ENCODE data around the gene MIEF1. TPM values are rescaled to one million over a fixed set of nuclear protein-coding genes. Genes with fewer than 3 reads are reported as not detected.

Gene MIEF1
- total RNA-seq, 1 donor from 2014 or later, result 23.0 TPM

- TF ChIP-seq, protein P1, sequence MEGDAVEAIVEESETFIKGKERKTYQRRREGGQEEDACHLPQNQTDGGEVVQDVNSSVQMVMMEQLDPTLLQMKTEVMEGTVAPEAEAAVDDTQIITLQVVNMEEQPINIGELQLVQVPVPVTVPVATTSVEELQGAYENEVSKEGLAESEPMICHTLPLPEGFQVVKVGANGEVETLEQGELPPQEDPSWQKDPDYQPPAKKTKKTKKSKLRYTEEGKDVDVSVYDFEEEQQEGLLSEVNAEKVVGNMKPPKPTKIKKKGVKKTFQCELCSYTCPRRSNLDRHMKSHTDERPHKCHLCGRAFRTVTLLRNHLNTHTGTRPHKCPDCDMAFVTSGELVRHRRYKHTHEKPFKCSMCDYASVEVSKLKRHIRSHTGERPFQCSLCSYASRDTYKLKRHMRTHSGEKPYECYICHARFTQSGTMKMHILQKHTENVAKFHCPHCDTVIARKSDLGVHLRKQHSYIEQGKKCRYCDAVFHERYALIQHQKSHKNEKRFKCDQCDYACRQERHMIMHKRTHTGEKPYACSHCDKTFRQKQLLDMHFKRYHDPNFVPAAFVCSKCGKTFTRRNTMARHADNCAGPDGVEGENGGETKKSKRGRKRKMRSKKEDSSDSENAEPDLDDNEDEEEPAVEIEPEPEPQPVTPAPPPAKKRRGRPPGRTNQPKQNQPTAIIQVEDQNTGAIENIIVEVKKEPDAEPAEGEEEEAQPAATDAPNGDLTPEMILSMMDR (IDR thresholded peaks at IDR 0.05), result no peak
- H3K36me3 Mint-ChIP-seq (ENCODE audit: low read depth), result peaks cover 3% of the 10 kb centered on the region
- no peak overlapping the region for H3K27ac Mint-ChIP-seq (ENCODE audit: unreplicated experiment)
- no peaks in the 10 kb centered on the region for H3K9me3 Mint-ChIP-seq (ENCODE audit: low read depth)
- H3K4me1 Mint-ChIP-seq (ENCODE audit: low read depth), result no peaks in the 10 kb centered on the region
- no peaks in the 10 kb centered on the region for H3K27me3 Mint-ChIP-seq (ENCODE audit: low read depth)
- no peak for DNase-seq (ENCODE audit: low spot score)
- H3K4me3 Mint-ChIP-seq (ENCODE audit: unreplicated experiment), result no peak overlapping the region
Observed at GRCh38 chr22:39487826-39488520, 14.1 kb upstream of the MIEF1 start.

DNA sequence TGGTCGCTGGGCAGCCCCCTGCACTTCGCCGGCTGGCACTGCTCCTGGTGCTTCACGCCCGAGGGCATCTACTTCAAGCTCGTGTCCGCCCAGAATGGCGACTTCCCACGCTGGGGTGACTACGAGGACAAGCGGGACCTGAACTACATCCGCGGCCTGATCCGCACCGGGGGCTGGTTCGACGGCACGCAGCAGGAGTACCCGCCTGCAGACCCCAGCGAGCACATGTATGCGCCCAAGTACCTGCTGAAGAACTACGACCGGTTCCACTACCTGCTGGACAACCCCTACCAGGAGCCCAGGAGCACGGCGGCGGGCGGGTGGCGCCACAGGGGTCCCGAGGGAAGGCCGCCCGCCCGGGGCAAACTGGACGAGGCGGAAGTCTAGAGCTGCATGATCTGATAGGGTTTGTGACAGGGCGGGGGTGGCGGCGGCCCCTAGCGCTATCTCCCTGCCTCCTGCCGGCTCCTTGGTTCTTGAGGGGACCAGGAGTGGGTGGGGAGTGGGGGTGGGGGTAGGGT is 13.5 kb upstream of the MIEF1 start:
- Mint-ChIP-seq H3K9me3 (ENCODE audit: low read depth) (no peaks in the 10 kb centered on the region), H3K27ac (ENCODE audit: unreplicated experiment) (no peak overlapping the region), H3K36me3 (ENCODE audit: low read depth) (peaks cover 3% of the 10 kb centered on the region), H3K4me3 (ENCODE audit: unreplicated experiment) (no peak overlapping the region), H3K27me3 (ENCODE audit: low read depth) (no peaks in the 10 kb centered on the region), H3K4me1 (ENCODE audit: low read depth) (peaks cover 4% of the 10 kb centered on the region)
- TF ChIP-seq, protein P1 (IDR thresholded peaks at IDR 0.05), result no peak
- DNase-seq (ENCODE audit: low spot score), result no peak

- TF ChIP-seq, protein P1 (IDR thresholded peaks at IDR 0.05), result no peak
- peaks cover 11% of the 10 kb centered on the region for H3K4me1 Mint-ChIP-seq (ENCODE audit: low read depth)
- no peak overlapping the region for H3K27ac Mint-ChIP-seq (ENCODE audit: unreplicated experiment)
- no peaks in the 10 kb centered on the region for H3K9me3 Mint-ChIP-seq (ENCODE audit: low read depth)
- H3K27me3 Mint-ChIP-seq (ENCODE audit: low read depth), result no peaks in the 10 kb centered on the region
- H3K4me3 Mint-ChIP-seq (ENCODE audit: unreplicated experiment), result no peak overlapping the region
- peaks cover 3% of the 10 kb centered on the region for H3K36me3 Mint-ChIP-seq (ENCODE audit: low read depth)
- DNase-seq (ENCODE audit: low spot score), result no peak
Observed at GRCh38 chr22:39489094-39490068, 12.7 kb upstream of the MIEF1 start.

DNA sequence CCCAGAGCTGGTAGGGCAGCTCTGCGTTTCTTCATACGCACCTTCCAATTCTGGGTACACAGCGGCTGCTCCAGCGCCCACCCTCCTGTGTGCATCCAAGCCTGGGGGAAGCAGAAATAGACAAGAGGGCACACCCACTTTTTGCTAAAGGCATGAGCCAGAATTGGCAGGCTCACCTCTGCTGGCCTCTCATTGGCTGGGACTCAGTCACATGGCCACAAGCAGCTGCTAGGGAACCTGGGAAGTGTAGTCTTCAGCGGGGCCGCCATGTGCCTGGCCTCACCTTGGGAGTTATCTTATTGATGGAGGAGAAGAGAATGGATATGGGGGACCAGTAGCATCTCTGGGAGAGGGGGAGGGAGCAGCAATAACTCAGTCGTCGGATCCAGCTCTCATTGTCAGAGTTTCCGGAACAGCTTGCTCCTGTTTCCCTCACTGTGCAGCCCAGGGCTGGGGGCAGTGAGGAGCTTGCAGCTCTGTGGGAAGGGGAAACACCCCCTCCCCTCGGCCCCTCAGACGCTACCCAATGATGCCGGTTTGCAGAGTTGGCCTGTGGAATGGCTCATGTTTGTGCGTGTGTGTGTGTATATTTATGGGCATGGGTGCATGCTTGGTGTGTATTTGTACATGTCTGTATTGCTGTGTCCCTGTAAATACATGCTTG is 11.8 kb upstream of the MIEF1 start:
- peaks cover 3% of the 10 kb centered on the region for H3K36me3 Mint-ChIP-seq (ENCODE audit: low read depth)
- TF ChIP-seq, protein P1 (IDR thresholded peaks at IDR 0.05), result no peak
- H3K27me3 Mint-ChIP-seq (ENCODE audit: low read depth), result no peaks in the 10 kb centered on the region
- no peak overlapping the region for H3K27ac Mint-ChIP-seq (ENCODE audit: unreplicated experiment)
- no peaks in the 10 kb centered on the region for H3K9me3 Mint-ChIP-seq (ENCODE audit: low read depth)
- no peak for DNase-seq (ENCODE audit: low spot score)
- H3K4me1 Mint-ChIP-seq (ENCODE audit: low read depth), result peaks cover 11% of the 10 kb centered on the region
- no peak overlapping the region for H3K4me3 Mint-ChIP-seq (ENCODE audit: unreplicated experiment)
